ENCODE data around the gene SNRNP40.
"Not testable (repeated sequence)": the region's sequence is repeated elsewhere in the genome, so short reads cannot be mapped to it uniquely, and the experiment has no call there.

SNRNP40 gene

DNA sequence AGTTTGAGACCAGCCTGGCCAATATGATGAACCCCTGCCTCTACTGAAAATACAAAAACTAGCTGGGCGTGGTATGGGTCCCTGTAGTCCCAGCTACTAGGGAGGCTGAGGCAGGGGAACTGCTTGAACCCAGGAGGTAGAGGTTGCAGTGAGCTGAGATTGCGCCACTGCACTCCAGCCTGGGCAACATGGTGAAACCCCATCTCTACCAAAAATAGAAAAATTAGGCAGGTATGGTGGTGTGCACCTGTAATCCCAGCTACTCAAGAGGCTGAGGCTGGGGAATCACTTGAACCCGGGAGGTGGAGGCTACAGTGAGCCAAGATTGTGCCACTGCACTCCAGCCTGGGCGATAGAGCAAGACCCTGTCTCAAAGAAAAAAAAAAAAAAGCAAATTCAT is 8.8 kb downstream of the SNRNP40 start:
- not testable (repeated sequence) for DNase-seq (ENCODE audit: insufficient read length, low spot score); FAIRE-seq

- not testable (repeated sequence) for FAIRE-seq
These were observed 14.2 kb downstream of the SNRNP40 start for GRCh38 chr1:31282426-31282825.

GRCh38 chr1:31273619-31274018 is 23.0 kb downstream of the SNRNP40 start:
- DNase-seq (ENCODE audit: insufficient read length, low spot score) (no peak), FAIRE-seq (no peak)

More at GRCh38 chr1:31282426-31282825, 14.2 kb downstream of the SNRNP40 start:
- not testable (repeated sequence) for DNase-seq (ENCODE audit: insufficient read length, low spot score)

- FAIRE-seq: no peak
- DNase-seq (ENCODE audit: insufficient read length, low spot score): no peak
These were observed 24.2 kb downstream of the SNRNP40 start for GRCh38 chr1:31272369-31272768.

DNA sequence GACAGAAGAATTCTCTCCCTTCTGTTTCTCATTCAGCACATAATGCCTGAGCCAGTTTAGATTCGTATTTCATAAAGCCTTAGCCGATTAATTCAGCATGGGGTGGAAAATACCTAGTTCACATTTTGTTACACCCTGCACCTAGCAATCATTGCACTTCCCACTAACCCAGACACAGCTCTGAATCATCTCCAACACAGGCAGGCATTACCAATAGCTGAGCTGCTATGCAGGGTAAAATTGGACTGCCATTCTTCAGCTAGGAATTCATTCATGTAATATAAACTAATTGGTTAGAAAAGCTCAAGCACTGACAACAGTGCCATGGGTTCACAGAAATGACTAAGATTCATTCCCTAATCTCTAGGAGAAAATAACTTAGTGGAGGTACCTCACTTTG is 30.0 kb downstream of the SNRNP40 start:
- FAIRE-seq (no peak), DNase-seq (ENCODE audit: insufficient read length, low spot score) (no peak)

DNA sequence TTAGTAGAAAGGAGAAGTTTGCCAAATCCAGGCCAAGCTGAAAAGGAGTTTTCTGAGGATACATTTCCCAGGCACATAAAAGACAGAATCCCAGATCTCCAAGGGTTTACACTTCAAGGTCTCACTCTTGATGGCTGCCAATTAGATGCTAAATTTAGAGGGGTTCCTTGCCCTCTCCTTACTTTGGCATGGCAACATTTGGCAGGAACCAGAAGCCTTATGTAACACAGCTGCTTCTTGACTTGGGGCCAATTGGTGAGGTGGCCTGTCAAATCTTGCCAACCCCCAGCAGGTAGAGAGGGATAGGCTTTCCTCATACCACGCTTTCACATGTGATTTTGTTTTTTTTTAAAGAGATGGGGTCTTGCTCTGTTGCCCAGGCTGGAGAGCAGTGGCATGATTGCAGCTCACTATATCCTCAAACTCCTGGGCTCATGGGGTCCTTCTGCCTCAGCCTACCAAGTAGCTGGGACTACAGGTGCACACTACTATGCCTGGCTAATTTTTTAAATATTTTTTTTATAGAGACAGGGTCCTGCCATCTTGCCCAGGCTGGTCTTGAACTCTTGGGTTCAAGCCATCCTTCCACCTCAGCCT is 31.7 kb downstream of the SNRNP40 start:
- FAIRE-seq (no peak), DNase-seq (ENCODE audit: insufficient read length, low spot score) (no peak)

DNA sequence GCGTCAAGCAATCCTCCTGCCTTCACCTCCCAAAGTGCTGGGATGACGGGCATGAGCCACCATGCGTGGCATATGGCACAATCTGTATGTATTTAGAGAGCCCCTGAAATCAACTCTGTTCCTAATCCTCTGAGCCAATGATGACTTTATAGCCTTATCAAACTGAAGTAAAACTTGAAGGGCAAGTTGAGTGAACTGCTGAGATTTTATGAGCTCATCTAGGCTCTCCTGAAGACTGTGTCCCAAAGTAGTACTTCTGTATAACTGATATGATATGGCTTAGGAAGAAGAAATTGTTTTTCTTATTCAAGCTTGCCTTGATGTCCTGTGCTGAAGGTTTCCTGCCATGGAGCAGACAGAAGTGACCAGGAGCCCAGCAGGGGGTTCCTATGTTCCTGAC is 33.2 kb downstream of the SNRNP40 start:
- no peak for FAIRE-seq
- no peak for DNase-seq (ENCODE audit: insufficient read length, low spot score)

DNA sequence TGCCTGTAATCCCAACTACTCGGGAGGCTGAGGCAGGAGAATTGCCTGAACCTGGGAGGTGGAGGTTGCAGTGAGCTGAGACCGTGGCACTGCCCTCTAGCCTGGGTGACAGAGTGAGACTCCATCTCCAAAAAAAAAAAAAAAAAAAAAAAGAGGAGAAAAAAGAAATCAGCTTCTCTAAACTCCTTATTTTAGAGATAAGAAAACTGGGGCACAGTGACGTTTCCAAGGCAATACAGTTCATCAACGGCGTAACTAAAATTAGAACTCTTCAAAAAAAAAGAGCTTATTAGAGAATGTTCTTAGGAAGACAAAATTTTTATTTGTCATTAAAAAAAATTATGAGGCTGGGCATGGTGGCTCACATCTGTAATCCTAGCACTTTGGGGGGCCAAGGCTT is 34.2 kb downstream of the SNRNP40 start:
- not testable (repeated sequence) for FAIRE-seq

DNA sequence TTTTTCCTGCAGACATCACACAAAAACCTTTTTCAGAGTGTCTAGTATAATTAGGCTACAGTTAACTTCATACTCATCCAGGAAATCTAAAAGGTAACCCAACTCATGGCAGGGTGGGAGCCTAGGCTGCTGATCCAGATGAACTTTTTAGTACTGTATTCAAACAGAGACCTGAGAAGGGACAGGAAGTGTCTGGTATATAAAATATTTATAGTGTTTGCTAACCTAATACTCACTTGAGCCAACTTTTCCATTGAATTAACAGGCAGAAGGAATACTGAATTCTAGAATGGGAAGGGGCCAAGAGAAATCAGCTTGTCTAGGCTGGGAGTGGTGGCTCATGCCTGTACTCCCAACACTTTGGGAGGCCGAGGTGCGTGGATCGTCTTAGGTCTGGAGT is 34.7 kb downstream of the SNRNP40 start:
- FAIRE-seq: no peak
- DNase-seq (ENCODE audit: insufficient read length, low spot score): no peak

More for the DNA sequence above, 34.2 kb downstream of the SNRNP40 start:
- not testable (repeated sequence) for DNase-seq (ENCODE audit: insufficient read length, low spot score)

- DNase-seq (ENCODE audit: insufficient read length, low spot score) (no peak), FAIRE-seq (no peak)
These were observed 36.8 kb downstream of the SNRNP40 start for GRCh38 chr1:31259746-31260145.

- no peak for FAIRE-seq
- DNase-seq (ENCODE audit: insufficient read length, low spot score): no peak
These were observed 38.0 kb downstream of the SNRNP40 start for GRCh38 chr1:31258581-31258980.

GRCh38 chr1:31257213-31257612 is 39.4 kb downstream of the SNRNP40 start:
- no peak for DNase-seq (ENCODE audit: insufficient read length, low spot score)
- FAIRE-seq: no peak

GRCh38 chr1:31249854-31250253 is 46.7 kb downstream of the SNRNP40 start:
- FAIRE-seq: no peak
- DNase-seq (ENCODE audit: insufficient read length, low spot score): no peak

GRCh38 chr1:31248276-31248675 is 48.3 kb downstream of the SNRNP40 start:
- no peak for FAIRE-seq
- no peak for DNase-seq (ENCODE audit: insufficient read length, low spot score)

- FAIRE-seq (no peak), DNase-seq (ENCODE audit: insufficient read length, low spot score) (no peak)
These were observed 52.3 kb downstream of the SNRNP40 start for GRCh38 chr1:31244326-31244725.

DNA sequence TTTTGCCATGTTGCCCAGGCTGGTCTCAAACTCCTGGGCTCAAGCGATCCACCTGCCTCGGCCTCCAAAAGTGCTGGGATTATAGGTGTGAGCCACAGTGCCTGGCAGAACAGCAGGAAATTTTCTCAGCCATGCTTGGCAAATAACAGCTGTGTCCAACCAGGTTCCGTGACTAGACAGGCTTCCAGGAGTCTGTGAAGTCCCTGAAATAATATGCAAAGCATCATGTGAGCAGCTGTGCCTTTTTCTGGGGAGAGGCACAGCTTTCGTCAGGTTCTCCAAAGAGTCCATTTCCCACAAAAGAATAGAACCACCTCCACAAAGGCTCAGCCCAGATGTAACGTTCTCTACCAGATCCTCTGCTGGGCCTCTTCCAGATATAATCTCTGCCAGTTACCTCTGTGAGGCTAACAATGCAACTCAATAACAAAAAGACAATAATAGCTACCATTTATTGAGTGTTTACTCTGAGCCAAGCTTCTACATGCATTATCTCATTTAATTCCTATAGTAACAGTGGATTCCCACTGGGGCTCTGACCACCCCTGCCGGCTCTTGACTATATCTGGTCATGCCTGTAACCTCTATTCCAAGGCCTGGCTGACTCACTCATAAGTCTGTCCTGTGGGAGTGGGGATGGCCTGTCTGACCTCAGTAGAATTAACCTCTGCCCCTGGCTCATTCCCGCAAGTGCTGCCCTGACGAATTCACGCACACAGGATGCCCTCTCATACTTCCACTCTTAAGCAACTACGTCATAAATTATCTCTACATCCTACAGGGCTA is 52.9 kb downstream of the SNRNP40 start:
- no peak for DNase-seq (ENCODE audit: insufficient read length, low spot score)
- no peak for FAIRE-seq

DNA sequence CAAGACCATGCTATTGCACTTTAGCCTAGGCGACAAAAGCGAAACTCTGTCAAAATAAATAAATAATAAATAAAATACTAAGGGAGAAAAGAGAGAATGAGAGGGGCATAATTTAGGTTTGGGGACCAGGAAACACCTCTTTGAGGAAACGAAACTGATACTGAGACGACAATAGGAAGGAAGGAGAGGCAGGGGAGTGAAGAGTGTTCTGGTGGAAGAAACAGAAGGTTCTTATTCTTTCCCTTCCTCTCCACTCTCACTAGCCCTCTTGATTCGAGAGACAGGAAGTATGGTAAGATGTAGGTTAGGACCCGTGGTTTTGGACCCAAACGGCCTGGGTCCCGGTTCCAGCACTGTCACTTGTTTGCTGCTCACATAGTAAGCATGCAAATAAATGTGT is 55.3 kb downstream of the SNRNP40 start:
- FAIRE-seq (no peak), DNase-seq (ENCODE audit: insufficient read length, low spot score) (no peak)

- DNase-seq (ENCODE audit: insufficient read length, low spot score) (peak; percentile 38), FAIRE-seq (no peak)
These were observed 56.8 kb downstream of the SNRNP40 start, which contains the start of gene NKAIN1 for GRCh38 chr1:31239653-31240241. NKAIN1 (minus strand) TSS chr1:31239887; CDS start chr1:31239547, 340 bp downstream.

- no peak for FAIRE-seq
These were observed 57.5 kb downstream of the SNRNP40 start for GRCh38 chr1:31238986-31239613.

GRCh38 chr1:31238612-31238985 is 58.0 kb downstream of the SNRNP40 start:
- FAIRE-seq (no peak), DNase-seq (ENCODE audit: insufficient read length, low spot score) (no peak)

More at GRCh38 chr1:31238986-31239613, 57.5 kb downstream of the SNRNP40 start:
- no peak for DNase-seq (ENCODE audit: insufficient read length, low spot score)

DNA sequence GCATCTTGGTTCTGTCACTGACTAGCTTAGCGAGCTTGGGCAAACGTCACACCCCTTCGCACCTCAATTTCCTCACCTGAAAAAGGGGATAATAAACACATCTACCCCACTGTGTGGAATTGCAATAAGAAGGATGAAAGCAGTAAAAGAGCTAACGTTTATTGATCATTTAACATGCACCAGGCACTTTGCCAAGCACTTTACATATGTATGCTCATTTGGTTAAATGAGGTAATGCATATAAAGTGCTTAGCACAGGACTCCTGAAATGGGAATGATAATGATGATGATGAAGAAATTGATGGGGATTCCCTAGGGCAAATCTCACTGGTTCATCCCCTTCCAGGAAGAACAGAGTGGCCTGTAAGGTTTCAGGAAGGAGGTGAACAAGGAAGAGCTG is 61.7 kb downstream of the SNRNP40 start:
- FAIRE-seq (no peak), DNase-seq (ENCODE audit: insufficient read length, low spot score) (no peak)

Data from HTR-8/SVneo (cell line).